Suprapubic skin (tissue), 4 donors: Measurements from ENCODE around the gene METTL16. TPM values are rescaled to one million over a fixed set of nuclear protein-coding genes. Genes with fewer than 3 reads are reported as not detected.

Source experiments
- DNase-seq, 2 donors: peaks; one replicate each; pipeline ENCODE4 v3.0.0-alpha.2; 2019; ENCODE audit warnings: low spot score in 2 of 2
- H3K27ac ChIP-seq: fragments of 200-600 bp; sonication (generic); one replicate; pipeline ENCODE4 v1.5.1; 2019
- H3K27me3 ChIP-seq: fragments of 200-600 bp; sonication (generic); one replicate; pipeline ENCODE4 v1.5.1; 2019
- H3K36me3 ChIP-seq: fragments of 200-600 bp; sonication (generic); one replicate; pipeline ENCODE4 v1.5.1; 2019
- H3K4me1 ChIP-seq: fragments of 200-600 bp; sonication (generic); one replicate; pipeline ENCODE4 v1.5.1; 2019
- H3K4me3 ChIP-seq: fragments of 200-600 bp; sonication (generic); one replicate; pipeline ENCODE4 v1.5.1; 2019; ENCODE audit warnings: mild to moderate bottlenecking
- H3K9me3 ChIP-seq: fragments of 200-600 bp; sonication (generic); one replicate; pipeline ENCODE4 v1.5.1; 2019
- CTCF ChIP-seq, 2 donors: fragments of 200-600 bp in 1 of 2; fragments of 450-650 bp in 1 of 2; sonication (generic) in 1 of 2; IDR thresholded peaks; one replicate each; pipeline ENCODE4 v1.5.1; 2016 to 2019; ENCODE audit warnings: antibody characterized with exemption in 2 of 2, mild to moderate bottlenecking in 1 of 2, moderate library complexity in 1 of 2
- EP300 ChIP-seq: sonication (generic); formaldehyde crosslinking; IDR thresholded peaks from one replicate; pipeline ENCODE4 v1.6.1; 2017; ENCODE audit warnings: antibody characterized with exemption
- POLR2A ChIP-seq, 2 donors: fragments of 450-650 bp; IDR thresholded peaks; one replicate each; pipeline ENCODE4 v1.6.1; 2017; ENCODE audit warnings: antibody characterized with exemption in 2 of 2, mild to moderate bottlenecking in 2 of 2, moderate library complexity in 2 of 2
- POLR2AphosphoS5 ChIP-seq, 3 donors: sonication (generic); formaldehyde crosslinking; IDR thresholded peaks; one replicate each; pipeline ENCODE4 v1.6.1; 2017; ENCODE audit warnings: antibody characterized with exemption in 3 of 3
- WGBS: methylation state at CpG from one replicate; pipeline ENCODE4 v1.1.5; 2018; 5-methylcytosine and 5-hydroxymethylcytosine counted together
- total RNA-seq, 4 donors: library from RNA; depleted of rRNA; stranded (reverse); fragments of >200 nt; gene quantifications; one replicate each; pipeline ENCODE4 v1.1.0, GENCODE V29; 2016

The METTL16 gene
- total RNA-seq, 4 donors from 2014 or later: 30.8 to 53.3 (median 35.9) TPM

DNA sequence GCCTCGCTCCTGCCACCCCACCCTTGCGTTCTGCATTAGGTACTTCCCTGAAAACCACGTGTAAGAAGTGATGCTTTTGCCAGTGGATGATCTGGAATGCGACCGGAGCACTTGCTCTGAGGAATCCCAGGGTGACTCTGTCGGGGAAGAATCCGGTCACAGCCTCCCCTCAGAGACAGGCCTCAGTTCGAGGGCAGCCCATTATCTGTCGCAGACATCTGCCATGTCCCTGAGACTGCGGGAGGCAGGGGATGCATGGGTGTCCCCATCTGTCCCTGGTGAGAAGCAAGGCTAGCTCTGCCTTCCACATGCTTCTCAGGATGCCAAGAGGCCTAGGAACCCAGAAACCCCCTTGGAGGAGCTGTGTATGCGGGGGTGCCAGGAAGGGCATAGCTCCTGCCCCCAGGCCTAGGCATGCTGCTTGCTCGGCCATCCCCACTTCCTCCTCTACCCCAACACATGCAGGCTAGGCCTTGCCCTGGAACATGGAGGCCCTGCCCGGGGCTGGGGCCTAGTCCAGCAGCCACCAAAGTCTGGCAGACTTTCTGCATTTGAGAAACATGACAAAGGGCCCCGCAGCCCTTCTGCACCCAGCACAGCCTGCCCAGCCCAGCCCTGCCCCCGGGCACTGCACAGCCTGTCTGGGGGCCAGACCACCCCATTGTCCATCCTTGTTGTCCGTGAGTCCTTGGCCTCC is 131.3 kb downstream of the METTL16 start:
- H3K4me1 ChIP-seq: peaks cover 28% of the 10 kb centered on the region
- peaks cover 55% of the 10 kb centered on the region for H3K36me3 ChIP-seq
- DNase-seq: no peak
- WGBS: 50% methylated on average over 2 of the region's 16 CpGs
- no peak overlapping the region for H3K27ac ChIP-seq
- H3K27me3 ChIP-seq: no peaks in the 10 kb centered on the region
- H3K9me3 ChIP-seq: no peaks in the 10 kb centered on the region
- TF ChIP-seq CTCF (IDR thresholded peaks at IDR 0.05) (no peak), EP300 (no peak), POLR2A (IDR thresholded peaks at IDR 0.05) (no peak)
- H3K4me3 ChIP-seq: no peak overlapping the region

GRCh38 chr17:2379489-2380225 is 132.0 kb downstream of the METTL16 start:
- no peak for DNase-seq
- TF ChIP-seq CTCF (IDR thresholded peaks at IDR 0.05): no peak
- TF ChIP-seq EP300: no peak
- TF ChIP-seq POLR2A (IDR thresholded peaks at IDR 0.05): no peak
- no peak for TF ChIP-seq POLR2AphosphoS5 (IDR thresholded peaks at IDR 0.05)
- Histone ChIP-seq H3K27ac (no peak overlapping the region), H3K4me1 (peaks cover 24% of the 10 kb centered on the region), H3K27me3 (no peaks in the 10 kb centered on the region), H3K4me3 (no peak overlapping the region), H3K36me3 (peaks cover 60% of the 10 kb centered on the region), H3K9me3 (no peaks in the 10 kb centered on the region)
- 80% methylated on average over 2 of the region's 25 CpGs for WGBS

- TF ChIP-seq POLR2AphosphoS5 (IDR thresholded peaks at IDR 0.05) (no peak), POLR2A (IDR thresholded peaks at IDR 0.05) (no peak), EP300 (no peak), CTCF (IDR thresholded peaks at IDR 0.05) (no peak)
- H3K9me3 ChIP-seq: no peaks in the 10 kb centered on the region
- peaks cover 60% of the 10 kb centered on the region for H3K36me3 ChIP-seq
- peaks cover 23% of the 10 kb centered on the region for H3K4me1 ChIP-seq
- H3K27ac ChIP-seq: no peak overlapping the region
- WGBS: 92% methylated on average over 9 of the region's 11 CpGs
- no peaks in the 10 kb centered on the region for H3K27me3 ChIP-seq
- DNase-seq: no peak
- H3K4me3 ChIP-seq: no peak overlapping the region
Measured at GRCh38 chr17:2378905-2379304, 132.8 kb downstream of the METTL16 start.

- 96% methylated on average over 10 of the region's 10 CpGs for WGBS
- Histone ChIP-seq H3K36me3 (peaks cover 72% of the 10 kb centered on the region), H3K4me1 (peaks cover 15% of the 10 kb centered on the region), H3K9me3 (no peaks in the 10 kb centered on the region), H3K4me3 (no peak overlapping the region), H3K27ac (no peak overlapping the region), H3K27me3 (no peaks in the 10 kb centered on the region)
- TF ChIP-seq EP300 (no peak), POLR2A (IDR thresholded peaks at IDR 0.05) (no peak), POLR2AphosphoS5 (IDR thresholded peaks at IDR 0.05) (no peak), CTCF (IDR thresholded peaks at IDR 0.05) (no peak)
- no peak for DNase-seq
Measured at GRCh38 chr17:2377659-2378058, 134.0 kb downstream of the METTL16 start.

GRCh38 chr17:2376107-2376506 is 135.6 kb downstream of the METTL16 start:
- WGBS: 90% methylated on average over 14 of the region's 14 CpGs
- Histone ChIP-seq H3K4me3 (no peak overlapping the region), H3K27ac (no peak overlapping the region), H3K36me3 (peaks cover 83% of the 10 kb centered on the region), H3K4me1 (peaks cover 12% of the 10 kb centered on the region), H3K27me3 (no peaks in the 10 kb centered on the region), H3K9me3 (no peaks in the 10 kb centered on the region)
- DNase-seq: no peak
- TF ChIP-seq POLR2AphosphoS5 (IDR thresholded peaks at IDR 0.05) (no peak), CTCF (IDR thresholded peaks at IDR 0.05) (no peak), EP300 (no peak), POLR2A (IDR thresholded peaks at IDR 0.05) (no peak)
